ENCODE measurements around the gene ITIH3. TPM values are rescaled to one million over a fixed set of nuclear protein-coding genes. Genes with fewer than 3 reads are reported as not detected.

ITIH3 gene
- total and polyA plus RNA-seq, 2 of the 8 experiments (the other 6 are each of a cell fraction or from before 2014, with no cell fraction given) = not detected

GRCh38 chr3:52774901-52775864, 19.4 kb upstream of the ITIH3 start:
- DNase-seq (ENCODE audit: low read depth in 1 of 2, low spot score in 2 of 2) = no peak
- Histone ChIP-seq H3K9me3 (ENCODE audit: insufficient read depth in 2 of 2, low read depth in 1 of 2, low read length in 1 of 2) (no peaks in the 10 kb centered on the region), H3K23ac (ENCODE audit: insufficient read length) (no peak overlapping the region), H4K91ac (replicated peaks; ENCODE audit: insufficient read length, low read length) (no peak overlapping the region), H4K8ac (ENCODE audit: extremely low read depth, insufficient read depth, low read length) (no peak overlapping the region), H3K79me1 (ENCODE audit: low read depth, low read length) (no peaks in the 10 kb centered on the region), H3K56ac (replicated peaks; ENCODE audit: insufficient read length, low read depth, low read length) (no peak overlapping the region), H2AFZ (ENCODE audit: low read length) (no peak overlapping the region), H3K18ac (ENCODE audit: extremely low read depth, low read length) (no peak overlapping the region), H2AK5ac (ENCODE audit: low read depth, low read length) (no peak overlapping the region), H3K27ac (ENCODE audit: low read depth, low read length) (no peak overlapping the region), H3K4me3 (ENCODE audit: extremely low read depth in 1 of 4, insufficient read depth in 2 of 4, low read depth in 3 of 4, low read length in 4 of 4) (no peak overlapping the region), H2BK12ac (ENCODE audit: low read depth, low read length) (no peak overlapping the region), H4K5ac (ENCODE audit: insufficient read length, low read depth, low read length) (no peak overlapping the region), H3K14ac (ENCODE audit: insufficient read length) (no peak overlapping the region), H3K4me2 (ENCODE audit: insufficient read depth in 1 of 2, low read depth in 2 of 2, low read length in 2 of 2) (no peak overlapping the region), H4K20me1 (replicated peaks in 1 of 2; ENCODE audit: control insufficient read depth in 1 of 2, insufficient read depth in 2 of 2, low read length in 2 of 2) (no peaks in the 10 kb centered on the region), H3K4me1 (replicated peaks in 1 of 4; ENCODE audit: control insufficient read depth in 3 of 4, insufficient read depth in 4 of 4, low read length in 3 of 4) (no peaks in the 10 kb centered on the region), H2BK20ac (ENCODE audit: low read length) (no peak overlapping the region), H3K23me2 (ENCODE audit: low read depth, low read length) (peaks cover 4% of the 10 kb centered on the region), H3K9ac (replicated peaks in 1 of 4; ENCODE audit: extremely low read depth in 1 of 4, low read depth in 3 of 4, low read length in 3 of 4) (no peak overlapping the region), H2BK120ac (replicated peaks; ENCODE audit: low read depth, low read length) (no peak overlapping the region), H3K36me3 (ENCODE audit: control insufficient read depth in 2 of 4, insufficient read depth in 4 of 4, low read length in 3 of 4) (no peaks in the 10 kb centered on the region), H3K4ac (replicated peaks; ENCODE audit: insufficient read length, low read depth, low read length) (no peak overlapping the region), H3K27me3 (replicated peaks in 1 of 4; ENCODE audit: control insufficient read depth in 3 of 4, extremely low read depth in 1 of 4, insufficient read depth in 3 of 4, low read length in 3 of 4) (no peaks in the 10 kb centered on the region; a peak in 1 of 7 replicates), H3K79me2 (ENCODE audit: control insufficient read depth in 1 of 2, insufficient read depth in 2 of 2, low read length in 2 of 2) (no peaks in the 10 kb centered on the region), H2BK5ac (ENCODE audit: low read depth, low read length) (no peak overlapping the region), H2BK15ac (ENCODE audit: low read length) (no peak overlapping the region)
- CTCF ChIA-PET (ENCODE audit: partially characterized antibody) = interaction anchor here (0.7 to 4.7 kb wide), 8 partner anchors 10 to 45 kb away, joined by 3 to 28 read pairs (median 4); no protein-coding TSS in a partner anchor
- POLR2A ChIA-PET (ENCODE audit: partially characterized antibody) = no interaction called here
- WGBS, 2 experiments (ENCODE audit: extremely low coverage in 1 of 2, insufficient coverage in 1 of 2, insufficient read length in 1 of 2, insufficient replicate concordance in 2 of 2, low coverage in 1 of 2, low lambda C conversion rate in 2 of 2, missing lambda C conversion rate in 1 of 2) = 82% methylated on average over 6 of the region's 6 CpGs; no CpG with 5 or more reads in 1 of the 2 experiments
- FAIRE-seq = no peak
- TF ChIP-seq SIN3A (conservative IDR thresholded peaks at IDR 0.05 in 1 of 2, IDR thresholded peaks at IDR 0.05 in 1 of 2; ENCODE audit: low read depth in 1 of 2, low read length in 2 of 2) = no peak
- no peak for TF ChIP-seq BCL11A (IDR thresholded peaks at IDR 0.05; ENCODE audit: low read depth in 2 of 2, low read length in 2 of 2)
- no peak for TF ChIP-seq CHD2 (IDR thresholded peaks at IDR 0.05; ENCODE audit: low read length)
- no peak for TF ChIP-seq ZNF274 (IDR thresholded peaks at IDR 0.05; ENCODE audit: borderline replicate concordance, extremely low read depth, low read length)
- no peak for TF ChIP-seq SP4 (IDR thresholded peaks at IDR 0.05; ENCODE audit: low read length)
- no peak for TF ChIP-seq GABPA (IDR thresholded peaks at IDR 0.05; ENCODE audit: borderline replicate concordance, insufficient read depth, low read length)
- TF ChIP-seq RAD21 (IDR thresholded peaks at IDR 0.05 in 1 of 2, conservative IDR thresholded peaks at IDR 0.05 in 1 of 2; ENCODE audit: low read depth in 2 of 2, low read length in 2 of 2) = no peak
- no peak for TF ChIP-seq CTCF (IDR thresholded peaks at IDR 0.05; ENCODE audit: control extremely low read depth in 1 of 3, insufficient read depth in 1 of 3, low read depth in 1 of 3, low read length in 3 of 3)
